ENCODE data around the gene LCA5L. TPM values are rescaled to one million over a fixed set of nuclear protein-coding genes. Genes with fewer than 3 reads are reported as not detected.
"Not testable (repeated sequence)": the region's sequence is repeated elsewhere in the genome, so short reads cannot be mapped to it uniquely, and the experiment has no call there.

LCA5L gene
- total and polyA plus RNA-seq, 9 donors: 0.36 to 2.6 (median 0.93) TPM

DNA sequence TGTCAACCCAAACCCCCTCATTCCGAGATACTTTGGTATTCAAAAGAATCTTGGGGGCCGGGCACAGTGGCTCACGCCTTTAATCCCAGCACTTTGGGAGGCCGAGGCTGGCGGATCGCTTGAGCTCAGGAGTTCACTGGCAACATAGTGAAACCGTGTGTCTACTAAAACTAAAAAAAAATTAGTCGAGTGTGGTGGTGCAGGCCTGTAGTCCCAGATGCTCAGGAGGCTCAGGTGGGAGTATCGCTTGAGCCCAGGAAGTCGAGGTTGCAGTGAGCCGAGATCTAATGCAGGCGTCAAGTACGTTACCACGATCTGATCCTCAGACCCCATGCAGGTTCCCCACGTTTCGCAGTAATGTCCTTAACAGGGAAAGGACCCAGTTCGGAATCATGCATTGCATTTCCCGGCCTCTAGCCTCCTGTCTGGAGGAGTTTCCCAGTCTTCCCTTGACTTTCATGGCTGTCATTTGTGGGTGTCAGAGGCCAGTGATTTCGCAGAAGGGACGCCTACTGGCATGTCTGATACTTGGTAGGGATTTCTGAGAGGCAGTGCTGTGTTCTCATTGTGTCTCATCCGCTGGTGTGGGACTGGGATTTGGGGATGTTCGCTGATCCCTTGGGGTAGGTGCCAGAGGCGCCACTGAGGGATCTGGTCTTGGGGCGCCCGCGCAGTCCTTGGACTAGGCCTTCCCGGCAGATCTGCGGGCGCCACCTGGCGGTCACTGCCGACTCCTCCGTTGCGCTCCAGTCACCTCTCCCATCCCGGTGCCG is 57.4 kb downstream of the LCA5L start:
- Histone ChIP-seq H3K27me3 (ENCODE audit: control insufficient read depth, insufficient read depth, low read length) (no peaks in the 10 kb centered on the region), H3K9me3 (replicated peaks; ENCODE audit: control insufficient read depth, low read depth, low read length) (no peaks in the 10 kb centered on the region), H3K4me3 (ENCODE audit: low read length) (peak overlapping the region; percentile 43), H3K36me3 (ENCODE audit: control insufficient read depth, insufficient read depth, low read length) (peaks cover 24% of the 10 kb centered on the region), H3K27ac (ENCODE audit: low read length) (peak overlapping the region; percentile 4), H3K4me1 (ENCODE audit: control insufficient read depth, insufficient read depth, low read length) (peaks cover 26% of the 10 kb centered on the region)
- WGBS (ENCODE audit: insufficient coverage): 13% methylated on average over 33 of the region's 35 CpGs
- peak; percentile 86 for DNase-seq

GRCh38 chr21:39387461-39388037 is 58.0 kb downstream of the LCA5L start:
- Histone ChIP-seq H3K27ac (ENCODE audit: low read length) (peak overlapping the region; percentile 74), H3K4me3 (ENCODE audit: low read length) (peak overlapping the region; percentile 43), H3K9me3 (replicated peaks; ENCODE audit: control insufficient read depth, low read depth, low read length) (no peaks in the 10 kb centered on the region), H3K4me1 (ENCODE audit: control insufficient read depth, insufficient read depth, low read length) (peaks cover 26% of the 10 kb centered on the region), H3K27me3 (ENCODE audit: control insufficient read depth, insufficient read depth, low read length) (no peaks in the 10 kb centered on the region), H3K36me3 (ENCODE audit: control insufficient read depth, insufficient read depth, low read length) (peaks cover 18% of the 10 kb centered on the region)
- DNase-seq: peak; percentile 95
- 0% methylated on average over 1 of the region's 21 CpGs for WGBS (ENCODE audit: insufficient coverage)

- peak overlapping the region; percentile 74 for H3K27ac ChIP-seq (ENCODE audit: low read length)
- no peak for DNase-seq
- peaks cover 26% of the 10 kb centered on the region for H3K4me1 ChIP-seq (ENCODE audit: control insufficient read depth, insufficient read depth, low read length)
- H3K4me3 ChIP-seq (ENCODE audit: low read length): no peak overlapping the region
- no CpG with 5 or more reads among the region's 11 CpGs for WGBS (ENCODE audit: insufficient coverage)
- no peaks in the 10 kb centered on the region for H3K9me3 ChIP-seq (replicated peaks; ENCODE audit: control insufficient read depth, low read depth, low read length)
- H3K36me3 ChIP-seq (ENCODE audit: control insufficient read depth, insufficient read depth, low read length): peaks cover 11% of the 10 kb centered on the region
- no peaks in the 10 kb centered on the region for H3K27me3 ChIP-seq (ENCODE audit: control insufficient read depth, insufficient read depth, low read length)
Measured at GRCh38 chr21:39386899-39387298, 58.7 kb downstream of the LCA5L start.

GRCh38 chr21:39386194-39386593 is 59.4 kb downstream of the LCA5L start:
- WGBS (ENCODE audit: insufficient coverage): 51% methylated on average over 12 of the region's 13 CpGs
- peaks cover 6% of the 10 kb centered on the region for H3K36me3 ChIP-seq (ENCODE audit: control insufficient read depth, insufficient read depth, low read length)
- H3K27ac ChIP-seq (ENCODE audit: low read length): peak overlapping the region; percentile 88
- DNase-seq: peak; percentile 30
- H3K4me3 ChIP-seq (ENCODE audit: low read length): peak overlapping the region; percentile 47
- H3K9me3 ChIP-seq (replicated peaks; ENCODE audit: control insufficient read depth, low read depth, low read length): no peaks in the 10 kb centered on the region
- peaks cover 27% of the 10 kb centered on the region for H3K4me1 ChIP-seq (ENCODE audit: control insufficient read depth, insufficient read depth, low read length)
- no peaks in the 10 kb centered on the region for H3K27me3 ChIP-seq (ENCODE audit: control insufficient read depth, insufficient read depth, low read length)

- peak; percentile 93 for DNase-seq
- Histone ChIP-seq H3K4me1 (ENCODE audit: control insufficient read depth, insufficient read depth, low read length) (peaks cover 32% of the 10 kb centered on the region), H3K27ac (ENCODE audit: low read length) (peak overlapping the region; percentile 88), H3K4me3 (ENCODE audit: low read length) (peak overlapping the region; percentile 47), H3K9me3 (replicated peaks; ENCODE audit: control insufficient read depth, low read depth, low read length) (no peaks in the 10 kb centered on the region), H3K27me3 (ENCODE audit: control insufficient read depth, insufficient read depth, low read length) (no peaks in the 10 kb centered on the region), H3K36me3 (ENCODE audit: control insufficient read depth, insufficient read depth, low read length) (peaks cover under 1% of the 10 kb centered on the region)
- WGBS (ENCODE audit: insufficient coverage): 54% methylated on average over 45 of the region's 50 CpGs
Measured at GRCh38 chr21:39385299-39386145, 60.1 kb downstream of the LCA5L start.

DNA sequence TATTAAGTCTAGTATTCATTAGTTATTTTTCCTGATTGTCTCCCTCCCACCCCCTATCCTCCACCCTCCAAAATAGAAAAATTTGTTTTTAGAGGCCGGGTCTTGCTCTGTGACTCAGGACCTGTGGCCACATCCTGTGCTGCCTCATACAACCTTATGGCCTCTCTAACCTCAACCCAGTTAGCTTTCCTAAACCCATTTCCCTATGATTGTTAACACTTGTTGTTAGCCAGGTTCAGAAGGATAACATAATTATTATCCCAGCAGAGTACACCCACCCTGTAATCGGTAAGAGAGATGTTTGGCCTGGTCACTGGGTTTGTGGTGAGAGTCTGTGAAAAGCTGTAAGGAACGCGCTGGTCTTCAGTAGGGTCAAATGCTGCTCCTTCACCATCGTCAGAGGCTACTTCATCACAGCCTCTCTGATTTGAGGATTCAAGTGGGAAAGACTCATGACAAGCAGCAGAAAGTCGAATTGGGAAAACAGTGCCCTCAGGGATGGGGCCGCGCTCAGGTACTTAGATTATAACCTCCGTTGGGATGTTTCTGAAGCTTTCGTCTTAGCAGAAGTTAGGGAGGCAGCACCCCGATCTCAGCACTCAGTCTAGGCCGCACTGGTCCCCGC is 60.8 kb downstream of the LCA5L start:
- no peaks in the 10 kb centered on the region for H3K36me3 ChIP-seq (ENCODE audit: control insufficient read depth, insufficient read depth, low read length)
- H3K9me3 ChIP-seq (replicated peaks; ENCODE audit: control insufficient read depth, low read depth, low read length): no peaks in the 10 kb centered on the region
- no peaks in the 10 kb centered on the region for H3K27me3 ChIP-seq (ENCODE audit: control insufficient read depth, insufficient read depth, low read length)
- H3K27ac ChIP-seq (ENCODE audit: low read length): peak overlapping the region; percentile 71
- no peak for DNase-seq
- no peak overlapping the region for H3K4me3 ChIP-seq (ENCODE audit: low read length)
- H3K4me1 ChIP-seq (ENCODE audit: control insufficient read depth, insufficient read depth, low read length): peaks cover 33% of the 10 kb centered on the region
- 92% methylated on average over 9 of the region's 13 CpGs for WGBS (ENCODE audit: insufficient coverage)

- H3K27me3 ChIP-seq (ENCODE audit: control insufficient read depth, insufficient read depth, low read length); H3K9me3 ChIP-seq (replicated peaks; ENCODE audit: control insufficient read depth, low read depth, low read length); H3K27ac ChIP-seq (ENCODE audit: low read length); DNase-seq; H3K36me3 ChIP-seq (ENCODE audit: control insufficient read depth, insufficient read depth, low read length); H3K4me3 ChIP-seq (ENCODE audit: low read length): not testable (repeated sequence)
- 93% methylated on average over 7 of the region's 7 CpGs for WGBS (ENCODE audit: insufficient coverage)
- H3K4me1 ChIP-seq (ENCODE audit: control insufficient read depth, insufficient read depth, low read length): peaks cover 22% of the 10 kb centered on the region
Measured at GRCh38 chr21:39382096-39382495, 63.5 kb downstream of the LCA5L start.

GRCh38 chr21:39381009-39381408 is 64.6 kb downstream of the LCA5L start:
- peak overlapping the region; percentile 84 for H3K4me3 ChIP-seq (ENCODE audit: low read length)
- no peaks in the 10 kb centered on the region for H3K27me3 ChIP-seq (ENCODE audit: control insufficient read depth, insufficient read depth, low read length)
- no peaks in the 10 kb centered on the region for H3K36me3 ChIP-seq (ENCODE audit: control insufficient read depth, insufficient read depth, low read length)
- 16% methylated on average over 5 of the region's 12 CpGs for WGBS (ENCODE audit: insufficient coverage)
- H3K4me1 ChIP-seq (ENCODE audit: control insufficient read depth, insufficient read depth, low read length): peaks cover 14% of the 10 kb centered on the region
- DNase-seq: no peak
- no peaks in the 10 kb centered on the region for H3K9me3 ChIP-seq (replicated peaks; ENCODE audit: control insufficient read depth, low read depth, low read length)
- H3K27ac ChIP-seq (ENCODE audit: low read length): peak overlapping the region; percentile 98

DNA sequence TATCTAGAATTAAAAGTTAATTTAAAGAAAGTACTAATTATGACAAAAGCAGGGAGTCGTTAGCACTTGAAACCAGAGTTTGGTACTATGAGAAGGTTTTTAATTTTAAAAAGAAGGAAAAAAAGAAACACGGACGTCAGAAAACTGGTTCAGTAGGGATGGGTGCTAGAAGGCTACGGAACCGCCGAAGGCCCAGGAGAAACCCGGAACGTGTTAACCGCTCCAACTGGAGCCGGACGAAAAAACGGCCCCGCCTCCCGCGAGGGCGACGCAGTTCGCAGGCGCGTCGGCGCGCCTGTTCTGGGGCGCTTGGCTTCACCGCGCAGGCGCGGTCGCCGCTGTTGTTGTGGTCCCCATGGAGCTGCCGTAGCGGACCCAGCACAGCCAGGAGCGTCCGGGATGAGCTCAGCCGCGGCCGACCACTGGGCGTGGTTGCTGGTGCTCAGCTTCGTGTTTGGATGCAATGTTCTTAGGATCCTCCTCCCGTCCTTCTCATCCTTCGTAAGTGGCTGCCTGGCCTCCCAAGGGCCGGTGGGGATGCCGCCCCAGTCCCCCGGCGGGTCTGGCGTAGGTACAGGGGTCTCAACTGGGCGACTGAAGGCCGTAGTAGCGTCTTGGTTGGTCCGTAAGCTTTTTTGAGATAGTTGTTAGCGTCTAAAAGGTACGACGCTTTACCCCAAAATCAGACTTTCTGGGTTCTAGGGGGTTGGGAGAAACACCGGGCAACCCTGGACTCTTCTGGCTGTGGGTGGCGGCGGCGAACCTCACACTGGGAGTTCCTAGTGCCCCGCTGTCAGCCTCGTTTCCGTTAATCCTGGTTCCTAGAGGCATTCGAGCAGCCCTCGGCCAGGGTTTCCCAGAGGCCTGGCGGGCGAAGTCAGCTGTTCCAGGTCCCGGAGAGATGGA is 65.3 kb downstream of the LCA5L start:
- Histone ChIP-seq H3K4me1 (ENCODE audit: control insufficient read depth, insufficient read depth, low read length) (peaks cover 10% of the 10 kb centered on the region), H3K4me3 (ENCODE audit: low read length) (peak overlapping the region; percentile 84), H3K9me3 (replicated peaks; ENCODE audit: control insufficient read depth, low read depth, low read length) (no peaks in the 10 kb centered on the region), H3K27me3 (ENCODE audit: control insufficient read depth, insufficient read depth, low read length) (no peaks in the 10 kb centered on the region), H3K36me3 (ENCODE audit: control insufficient read depth, insufficient read depth, low read length) (no peaks in the 10 kb centered on the region), H3K27ac (ENCODE audit: low read length) (peak overlapping the region; percentile 98)
- peak; percentile 98 for DNase-seq
- WGBS (ENCODE audit: insufficient coverage): 0% methylated on average over 52 of the region's 65 CpGs
